Measurements from ENCODE around the gene APOC4. TPM values are rescaled to one million over a fixed set of nuclear protein-coding genes. Genes with fewer than 3 reads are reported as not detected.

Gene APOC4
- not detected for polyA plus RNA-seq (2013, experiment 1 of 4)
- not detected for polyA plus RNA-seq (2013, experiment 2 of 4)
- polyA plus RNA-seq (2013, experiment 3 of 4) = not detected
- not detected for polyA plus RNA-seq (2013, experiment 4 of 4)

GRCh38 chr19:44942067-44942571 lies at the start of gene APOC4:
TSS of gene APOC4 (plus strand) at chr19:44942237. CDS start at chr19:44942278, 41 bp downstream.
- H3K9me3 ChIP-seq (ENCODE audit: control insufficient read depth, low read length) = no peaks in the 10 kb centered on the region
- H3K4me1 ChIP-seq (ENCODE audit: control insufficient read depth, insufficient read depth, low read length) = no peaks in the 10 kb centered on the region
- 91% methylated on average over 14 of the region's 14 CpGs for WGBS, 2 experiments
- no peak within 1 kb of the TSS for H3K4me3 ChIP-seq (ENCODE audit: insufficient read depth, low read depth, low read length)
- no peaks in the 10 kb centered on the region for H3K27me3 ChIP-seq (ENCODE audit: control insufficient read depth, insufficient read depth, low read length, poor library complexity, severe bottlenecking)
- no peaks in the 10 kb centered on the region for H3K36me3 ChIP-seq (ENCODE audit: control insufficient read depth, insufficient read depth, low read length)
- H3K27ac ChIP-seq (ENCODE audit: insufficient read depth, low read depth, low read length, poor library complexity, severe bottlenecking) = no peak within 1 kb of the TSS

GRCh38 chr19:44892932-44893331 lies 49.1 kb upstream of the APOC4 start:
- H3K36me3 ChIP-seq (ENCODE audit: control insufficient read depth, insufficient read depth, low read length) = peaks cover 20% of the 10 kb centered on the region
- no peak overlapping the region for H3K27ac ChIP-seq (ENCODE audit: insufficient read depth, low read depth, low read length, poor library complexity, severe bottlenecking)
- H3K4me3 ChIP-seq (ENCODE audit: insufficient read depth, low read depth, low read length) = no peak overlapping the region
- peaks cover 13% of the 10 kb centered on the region for H3K4me1 ChIP-seq (ENCODE audit: control insufficient read depth, insufficient read depth, low read length)
- no peaks in the 10 kb centered on the region for H3K9me3 ChIP-seq (ENCODE audit: control insufficient read depth, low read length)
- WGBS, 2 experiments = 95 to 96% methylated on average over 7 of the region's 7 CpGs
- H3K27me3 ChIP-seq (ENCODE audit: control insufficient read depth, insufficient read depth, low read length, poor library complexity, severe bottlenecking) = no peaks in the 10 kb centered on the region

GRCh38 chr19:44893332-44894051 lies 48.5 kb upstream of the APOC4 start:
- no peak overlapping the region for H3K4me3 ChIP-seq (ENCODE audit: insufficient read depth, low read depth, low read length)

GRCh38 chr19:44894052-44894400 lies 48.0 kb upstream of the APOC4 start:
- H3K27ac ChIP-seq (ENCODE audit: insufficient read depth, low read depth, low read length, poor library complexity, severe bottlenecking) = no peak overlapping the region
- H3K27me3 ChIP-seq (ENCODE audit: control insufficient read depth, insufficient read depth, low read length, poor library complexity, severe bottlenecking) = no peaks in the 10 kb centered on the region
- H3K4me1 ChIP-seq (ENCODE audit: control insufficient read depth, insufficient read depth, low read length) = peaks cover 13% of the 10 kb centered on the region
- H3K9me3 ChIP-seq (ENCODE audit: control insufficient read depth, low read length) = no peaks in the 10 kb centered on the region
- no peak overlapping the region for H3K4me3 ChIP-seq (ENCODE audit: insufficient read depth, low read depth, low read length)
- 92 to 95% methylated on average over 6 of the region's 6 CpGs for WGBS, 2 experiments
- H3K36me3 ChIP-seq (ENCODE audit: control insufficient read depth, insufficient read depth, low read length) = peaks cover 20% of the 10 kb centered on the region

More at GRCh38 chr19:44893332-44894051, 48.5 kb upstream of the APOC4 start:
- H3K9me3 ChIP-seq (ENCODE audit: control insufficient read depth, low read length) = no peaks in the 10 kb centered on the region
- peaks cover 13% of the 10 kb centered on the region for H3K4me1 ChIP-seq (ENCODE audit: control insufficient read depth, insufficient read depth, low read length)
- H3K36me3 ChIP-seq (ENCODE audit: control insufficient read depth, insufficient read depth, low read length) = peaks cover 20% of the 10 kb centered on the region
- H3K27me3 ChIP-seq (ENCODE audit: control insufficient read depth, insufficient read depth, low read length, poor library complexity, severe bottlenecking) = no peaks in the 10 kb centered on the region
- WGBS, 2 experiments = 92 to 95% methylated on average over 18 of the region's 18 CpGs
- no peak overlapping the region for H3K27ac ChIP-seq (ENCODE audit: insufficient read depth, low read depth, low read length, poor library complexity, severe bottlenecking)

- 90 to 91% methylated on average over 9 of the region's 9 CpGs for WGBS, 2 experiments
- H3K36me3 ChIP-seq (ENCODE audit: control insufficient read depth, insufficient read depth, low read length) = peaks cover 20% of the 10 kb centered on the region
These were observed 47.1 kb upstream of the APOC4 start for GRCh38 chr19:44894946-44895345.

GRCh38 chr19:44897835-44898234 lies 44.2 kb upstream of the APOC4 start:
- Histone ChIP-seq H3K4me3 (ENCODE audit: insufficient read depth, low read depth, low read length) (no peak overlapping the region), H3K4me1 (ENCODE audit: control insufficient read depth, insufficient read depth, low read length) (peaks cover 1% of the 10 kb centered on the region), H3K36me3 (ENCODE audit: control insufficient read depth, insufficient read depth, low read length) (peaks cover 28% of the 10 kb centered on the region), H3K9me3 (ENCODE audit: control insufficient read depth, low read length) (no peaks in the 10 kb centered on the region), H3K27ac (ENCODE audit: insufficient read depth, low read depth, low read length, poor library complexity, severe bottlenecking) (no peak overlapping the region), H3K27me3 (ENCODE audit: control insufficient read depth, insufficient read depth, low read length, poor library complexity, severe bottlenecking) (no peaks in the 10 kb centered on the region)
- whole genome bisulfite sequencing, 2 experiments = 94 to 95% methylated on average over 8 of the region's 8 CpGs

More at GRCh38 chr19:44894946-44895345, 47.1 kb upstream of the APOC4 start:
- H3K4me1 ChIP-seq (ENCODE audit: control insufficient read depth, insufficient read depth, low read length) = peaks cover 13% of the 10 kb centered on the region
- no peaks in the 10 kb centered on the region for H3K27me3 ChIP-seq (ENCODE audit: control insufficient read depth, insufficient read depth, low read length, poor library complexity, severe bottlenecking)
- H3K9me3 ChIP-seq (ENCODE audit: control insufficient read depth, low read length) = no peaks in the 10 kb centered on the region
- no peak overlapping the region for H3K4me3 ChIP-seq (ENCODE audit: insufficient read depth, low read depth, low read length)
- no peak overlapping the region for H3K27ac ChIP-seq (ENCODE audit: insufficient read depth, low read depth, low read length, poor library complexity, severe bottlenecking)

- Histone ChIP-seq H3K4me3 (ENCODE audit: insufficient read depth, low read depth, low read length) (no peak overlapping the region), H3K27me3 (ENCODE audit: control insufficient read depth, insufficient read depth, low read length, poor library complexity, severe bottlenecking) (no peaks in the 10 kb centered on the region), H3K36me3 (ENCODE audit: control insufficient read depth, insufficient read depth, low read length) (peaks cover 19% of the 10 kb centered on the region), H3K4me1 (ENCODE audit: control insufficient read depth, insufficient read depth, low read length) (peaks cover 5% of the 10 kb centered on the region), H3K9me3 (ENCODE audit: control insufficient read depth, low read length) (no peaks in the 10 kb centered on the region), H3K27ac (ENCODE audit: insufficient read depth, low read depth, low read length, poor library complexity, severe bottlenecking) (no peak overlapping the region)
- 95 to 97% methylated on average over 19 of the region's 19 CpGs for WGBS, 2 experiments
These were observed 41.5 kb upstream of the APOC4 start for GRCh38 chr19:44900328-44901244.

GRCh38 chr19:44903216-44903601 lies 38.8 kb upstream of the APOC4 start:
- Histone ChIP-seq H3K4me3 (ENCODE audit: insufficient read depth, low read depth, low read length) (no peak overlapping the region), H3K36me3 (ENCODE audit: control insufficient read depth, insufficient read depth, low read length) (peaks cover 9% of the 10 kb centered on the region), H3K4me1 (ENCODE audit: control insufficient read depth, insufficient read depth, low read length) (peaks cover 5% of the 10 kb centered on the region), H3K27ac (ENCODE audit: insufficient read depth, low read depth, low read length, poor library complexity, severe bottlenecking) (no peak overlapping the region), H3K9me3 (ENCODE audit: control insufficient read depth, low read length) (no peaks in the 10 kb centered on the region), H3K27me3 (ENCODE audit: control insufficient read depth, insufficient read depth, low read length, poor library complexity, severe bottlenecking) (no peaks in the 10 kb centered on the region)
- 73 to 84% methylated on average over 12 to 15 of the region's 15 CpGs for WGBS, 2 experiments

- H3K27ac ChIP-seq (ENCODE audit: insufficient read depth, low read depth, low read length, poor library complexity, severe bottlenecking) = no peak overlapping the region
- peaks cover 9% of the 10 kb centered on the region for H3K36me3 ChIP-seq (ENCODE audit: control insufficient read depth, insufficient read depth, low read length)
- WGBS, 2 experiments = 37 to 38% methylated on average over 24 of the region's 24 CpGs
These were observed 38.2 kb upstream of the APOC4 start for GRCh38 chr19:44903602-44904425.

More at GRCh38 chr19:44903602-44904425, 38.2 kb upstream of the APOC4 start:
- Histone ChIP-seq H3K4me1 (ENCODE audit: control insufficient read depth, insufficient read depth, low read length) (peaks cover 5% of the 10 kb centered on the region), H3K4me3 (ENCODE audit: insufficient read depth, low read depth, low read length) (no peak overlapping the region), H3K9me3 (ENCODE audit: control insufficient read depth, low read length) (no peaks in the 10 kb centered on the region), H3K27me3 (ENCODE audit: control insufficient read depth, insufficient read depth, low read length, poor library complexity, severe bottlenecking) (no peaks in the 10 kb centered on the region)

All from ectodermal cell (in vitro differentiated cells).